Measurements from ENCODE around the gene LPP.

Gene LPP

DNA sequence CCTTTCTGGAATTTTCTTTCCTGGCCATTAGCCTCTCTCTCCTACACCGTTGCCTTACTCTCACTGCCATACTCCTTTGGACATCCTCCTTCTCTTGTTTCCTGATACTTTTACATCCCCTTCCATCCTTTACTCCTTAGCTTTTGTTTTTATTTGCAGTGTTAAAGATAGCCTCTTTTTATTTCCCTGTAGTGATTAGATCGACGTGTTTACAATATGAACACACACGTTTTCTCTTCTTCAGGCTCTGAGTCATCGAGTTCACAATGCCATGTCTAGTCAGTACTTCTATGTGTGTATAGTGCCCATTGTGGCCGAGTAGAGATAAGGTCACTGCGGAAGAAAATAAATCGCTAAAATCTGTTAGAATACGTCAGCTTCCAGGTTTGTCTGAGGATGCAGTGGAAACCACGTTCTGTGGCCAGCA lies 208.5 kb downstream of the LPP start:
- no peak for DNase-seq (ENCODE audit: low read depth)

DNA sequence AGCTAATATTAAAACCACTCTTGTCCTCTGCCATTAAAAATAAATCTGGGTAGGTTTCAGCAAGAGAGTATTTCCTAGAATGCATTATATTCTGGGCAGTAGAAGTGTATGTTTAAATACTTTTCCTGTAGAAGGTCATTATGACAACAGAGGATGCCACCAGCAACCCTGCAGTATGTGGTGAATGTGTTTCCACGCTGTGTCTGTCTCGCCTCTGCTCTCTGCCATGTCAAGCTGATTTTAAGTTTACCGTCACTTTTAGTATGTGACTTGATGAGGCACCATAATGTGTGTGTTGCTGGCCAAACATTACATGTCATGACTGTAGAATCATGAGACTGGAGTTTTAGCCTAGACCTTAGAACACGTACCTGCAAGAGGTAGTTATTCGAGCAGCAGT lies 211.2 kb downstream of the LPP start:
- no peak for DNase-seq (ENCODE audit: low read depth)

DNA sequence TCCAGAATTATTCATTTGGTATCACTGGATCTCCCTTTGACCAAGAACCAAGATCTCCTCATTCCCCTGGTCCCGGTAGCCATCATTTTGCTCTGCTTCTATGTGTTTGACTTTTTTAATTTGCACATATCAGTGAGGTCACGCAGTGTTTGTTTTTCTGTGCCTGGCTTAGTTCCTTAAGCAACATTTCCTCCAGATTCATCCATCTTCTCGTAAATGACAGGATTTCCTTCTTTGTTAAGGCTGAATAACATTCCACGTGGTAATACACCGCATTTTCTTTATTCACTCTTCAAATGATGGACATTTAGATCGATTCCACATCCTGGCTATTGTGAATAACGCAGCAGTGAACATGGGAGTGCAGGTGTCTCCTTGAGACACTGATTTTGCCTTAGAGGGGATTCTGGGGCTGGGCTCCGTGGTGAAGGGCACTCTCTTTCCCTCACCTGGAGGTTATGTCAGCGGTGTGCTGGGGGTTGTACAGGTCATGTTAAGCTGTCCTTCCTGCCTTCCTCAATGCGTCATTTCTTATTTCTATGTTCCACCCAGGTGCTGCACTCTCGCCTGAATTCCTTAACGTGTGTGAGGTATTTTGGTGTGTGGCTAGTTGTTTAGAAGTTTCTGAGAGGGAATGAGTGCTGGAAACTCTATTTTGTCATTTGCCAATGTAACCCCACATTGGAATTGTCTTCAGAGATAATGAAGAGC lies 212.2 kb downstream of the LPP start:
- DNase-seq (ENCODE audit: low read depth): no peak

DNA sequence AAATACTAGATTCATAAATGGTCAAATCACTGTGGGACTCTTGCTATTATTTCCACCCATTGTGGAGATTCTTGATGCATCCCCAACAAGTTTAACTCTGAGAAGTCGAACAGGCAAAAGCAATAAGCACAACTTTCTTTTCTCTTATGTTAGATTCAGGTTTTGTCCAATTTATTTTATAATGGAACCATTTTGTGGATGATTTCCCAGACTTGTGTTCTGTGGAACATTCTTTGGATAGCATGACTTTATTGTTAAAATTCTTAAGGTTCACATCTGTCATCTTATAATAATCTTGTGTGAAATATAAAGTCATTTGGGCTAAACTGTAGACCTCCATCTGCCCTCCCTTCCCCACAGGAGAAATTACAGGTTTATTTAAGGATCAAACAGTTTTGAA lies 213.7 kb downstream of the LPP start:
- DNase-seq (ENCODE audit: low read depth): no peak

DNA sequence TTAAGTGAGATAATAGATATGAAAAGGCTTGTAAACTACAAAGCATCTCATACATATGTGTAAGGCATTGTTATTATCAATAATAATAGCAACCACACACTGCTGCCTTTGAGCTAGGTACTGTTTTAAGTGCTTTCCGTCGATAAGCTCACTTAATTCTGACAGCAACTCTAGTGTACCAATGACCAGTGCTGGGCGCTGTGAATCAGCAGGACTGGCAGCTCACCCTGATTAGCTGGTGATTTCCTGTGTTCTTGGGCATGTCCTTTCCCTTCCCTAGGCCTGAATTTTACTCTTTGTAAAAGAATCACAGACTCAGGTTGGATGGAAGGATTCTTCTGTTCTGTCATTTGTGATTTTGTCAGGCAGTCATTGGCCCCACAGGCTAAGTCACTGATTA lies 215.6 kb downstream of the LPP start:
- no peak for DNase-seq (ENCODE audit: low read depth)

DNA sequence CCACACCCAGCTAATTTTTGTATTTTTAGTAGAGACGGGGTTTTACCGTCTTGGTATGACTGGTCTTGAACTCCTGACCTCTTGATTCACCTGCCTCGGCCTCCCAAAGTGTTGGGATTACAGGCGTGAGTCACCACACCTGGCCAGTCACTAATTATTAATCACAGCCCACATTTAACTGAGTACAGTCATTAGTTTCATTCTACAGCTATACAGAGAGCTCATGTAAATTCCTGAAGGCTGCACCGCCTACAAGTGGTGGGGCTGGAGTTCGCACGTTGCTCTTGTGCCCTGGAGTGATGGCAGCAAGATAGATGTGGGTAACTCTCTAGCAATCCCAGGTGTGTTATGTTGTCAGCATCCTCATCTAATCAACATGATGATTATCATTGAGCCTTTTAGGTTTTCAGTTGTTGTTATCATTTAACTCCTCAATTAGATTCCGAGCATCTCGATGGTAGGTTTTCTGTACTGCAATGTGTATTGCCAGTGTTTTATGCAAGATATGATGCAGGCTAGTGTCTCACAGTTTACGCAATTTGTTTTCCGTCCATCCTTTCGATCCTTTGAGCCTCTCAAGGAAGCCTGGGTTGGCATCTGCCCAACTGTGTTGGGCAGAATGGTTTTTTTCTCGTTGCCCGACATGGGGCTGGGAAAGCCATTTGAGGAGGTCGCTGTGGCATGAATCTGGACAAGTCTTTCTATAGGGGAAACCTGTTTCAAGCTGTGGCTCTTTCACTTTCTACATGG lies 216.3 kb downstream of the LPP start:
- DNase-seq (ENCODE audit: low read depth): no peak

DNA sequence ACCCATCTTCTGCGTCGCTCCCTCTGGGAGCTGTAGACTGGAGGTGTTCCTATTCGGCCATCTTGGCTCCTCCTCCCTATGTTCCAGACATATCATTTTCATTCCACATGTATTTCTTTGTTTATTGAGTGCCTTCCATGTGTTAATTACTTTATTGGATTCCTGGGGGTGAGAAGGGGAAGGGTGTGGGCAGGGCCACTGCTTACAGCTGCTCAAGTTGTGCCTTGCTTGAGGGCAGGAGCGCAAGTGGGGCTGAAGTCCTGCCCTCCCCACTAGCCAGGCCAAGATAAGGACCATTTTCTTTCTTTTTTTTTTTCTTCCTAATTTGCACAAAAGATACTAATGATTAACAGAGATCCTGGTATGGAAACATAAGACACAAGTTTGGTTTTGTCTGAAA lies 224.8 kb downstream of the LPP start:
- no peak for DNase-seq (ENCODE audit: low read depth)

DNA sequence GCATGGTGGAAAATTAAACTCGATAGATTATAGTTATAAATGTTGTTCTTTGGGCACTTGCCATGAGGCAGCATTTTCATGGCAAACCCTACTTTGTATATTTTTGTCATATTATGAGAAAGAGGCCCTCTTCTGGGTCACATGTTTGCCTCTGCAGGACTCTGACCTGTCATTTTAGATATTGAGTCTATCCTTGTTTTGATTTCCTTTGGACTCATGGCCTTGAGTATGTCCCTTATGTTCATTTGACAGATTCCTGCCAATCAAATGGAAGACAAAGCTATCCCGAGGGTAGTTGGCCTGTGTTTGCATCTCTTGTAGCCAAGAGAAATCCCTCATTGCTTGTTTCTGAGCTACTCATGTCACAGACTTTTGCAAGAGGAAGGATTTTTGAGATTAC lies 226.3 kb downstream of the LPP start:
- no peak for DNase-seq (ENCODE audit: low read depth)

DNA sequence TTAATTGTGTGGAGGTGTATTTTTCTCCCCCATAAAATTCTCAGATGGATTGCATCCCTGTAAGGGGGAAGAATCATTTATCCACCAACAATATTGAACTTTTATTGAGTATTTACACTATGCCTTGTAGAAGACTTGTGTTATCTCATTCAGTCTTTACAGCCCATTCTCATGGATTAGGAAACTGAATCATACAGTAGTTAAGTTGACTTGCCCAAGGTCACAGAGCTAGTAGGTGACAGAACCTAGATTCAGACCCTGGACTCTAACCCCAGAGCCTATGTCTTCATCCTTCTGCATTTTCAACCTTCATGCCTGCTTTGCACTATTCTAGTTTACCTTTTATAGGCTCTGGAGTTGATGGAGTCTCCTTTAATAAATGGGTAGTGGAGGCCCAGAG lies 226.8 kb downstream of the LPP start:
- no peak for DNase-seq (ENCODE audit: low read depth)

DNA sequence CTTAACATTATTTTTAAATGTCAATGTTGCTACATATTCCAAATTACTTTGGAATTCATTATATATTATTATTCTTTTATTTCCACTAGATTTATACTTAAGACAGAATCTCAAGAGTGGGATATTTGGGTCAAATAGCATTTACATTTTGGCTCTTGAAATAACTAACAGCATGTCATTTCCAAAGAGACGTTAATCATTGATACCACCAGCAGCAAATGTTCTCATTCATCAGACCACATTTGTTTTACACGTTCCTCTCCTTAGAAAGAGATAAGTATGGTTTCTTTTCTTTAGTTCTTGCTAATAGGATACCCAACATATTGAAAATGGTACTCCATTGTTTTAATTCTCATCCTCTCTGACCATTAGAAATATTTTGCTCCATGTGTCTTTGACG lies 229.8 kb downstream of the LPP start:
- DNase-seq (ENCODE audit: low read depth): no peak

DNA sequence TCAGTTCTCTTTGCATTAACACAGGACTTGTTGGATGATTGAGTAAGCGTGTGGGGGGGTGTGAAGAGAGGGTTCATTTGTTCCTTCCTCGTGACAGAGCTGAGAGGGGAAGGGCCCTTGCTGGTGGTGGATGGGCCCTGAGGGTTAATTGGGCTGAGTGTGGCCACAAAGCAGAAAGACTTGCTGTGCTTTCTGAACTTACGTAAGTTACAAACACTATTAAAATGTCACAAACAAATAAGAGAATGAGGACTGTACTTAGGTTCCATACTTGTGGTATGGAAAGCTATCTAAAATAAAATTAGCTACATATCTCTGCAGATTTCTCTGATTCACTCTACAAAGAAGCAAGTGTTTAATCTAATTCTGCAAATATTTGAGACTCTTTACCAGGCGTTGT lies 231.3 kb downstream of the LPP start:
- no peak for DNase-seq (ENCODE audit: low read depth)

DNA sequence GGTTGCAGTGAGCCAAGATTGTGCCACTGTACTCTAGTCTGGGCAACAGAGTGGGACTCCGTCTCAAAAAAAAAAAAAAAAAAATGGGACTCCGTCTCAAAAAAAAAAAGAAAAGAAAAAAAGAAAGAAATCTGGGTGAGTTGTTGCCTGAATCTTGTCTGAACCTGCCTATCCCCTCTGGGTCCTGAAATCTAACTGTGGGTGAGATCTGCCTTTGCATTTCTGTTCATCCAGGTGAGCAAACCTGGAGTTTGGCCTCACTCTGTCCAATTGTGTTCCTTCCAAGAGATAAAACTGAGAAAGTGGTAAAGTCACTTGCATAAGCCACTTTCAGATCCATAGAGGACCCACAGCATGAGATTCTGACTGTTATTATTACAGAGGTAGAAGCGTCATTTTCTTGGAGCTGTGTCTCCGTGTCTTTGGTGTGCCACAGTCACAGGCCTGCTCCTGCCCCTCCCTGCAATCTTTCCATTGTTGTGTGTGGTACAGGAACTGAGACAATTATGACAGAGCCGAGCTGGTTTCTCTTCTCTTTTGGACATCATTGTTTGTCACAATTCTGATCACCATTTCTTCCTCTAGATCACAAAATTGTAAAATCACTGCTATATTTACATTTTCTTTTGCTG lies 235.9 kb downstream of the LPP start:
- no peak for DNase-seq (ENCODE audit: low read depth)

DNA sequence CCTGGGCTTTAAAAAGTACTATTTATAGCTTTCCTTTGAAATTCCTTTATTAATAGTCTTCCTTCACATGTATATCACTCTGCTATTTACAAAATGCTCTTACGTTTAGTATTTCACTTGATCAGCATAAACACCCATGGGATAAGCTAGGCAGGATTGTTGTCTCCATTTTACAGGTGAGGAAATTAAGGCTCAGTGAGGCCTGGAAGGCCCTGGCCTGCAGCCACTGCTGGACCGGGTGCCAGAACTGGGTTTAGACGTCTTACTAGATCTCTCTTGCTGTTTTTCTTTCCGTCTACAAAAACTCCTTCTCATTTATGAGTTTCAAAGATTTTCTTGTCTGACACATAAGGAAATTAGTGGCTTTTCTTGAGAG lies 236.4 kb downstream of the LPP start:
- no peak for DNase-seq (ENCODE audit: low read depth)

DNA sequence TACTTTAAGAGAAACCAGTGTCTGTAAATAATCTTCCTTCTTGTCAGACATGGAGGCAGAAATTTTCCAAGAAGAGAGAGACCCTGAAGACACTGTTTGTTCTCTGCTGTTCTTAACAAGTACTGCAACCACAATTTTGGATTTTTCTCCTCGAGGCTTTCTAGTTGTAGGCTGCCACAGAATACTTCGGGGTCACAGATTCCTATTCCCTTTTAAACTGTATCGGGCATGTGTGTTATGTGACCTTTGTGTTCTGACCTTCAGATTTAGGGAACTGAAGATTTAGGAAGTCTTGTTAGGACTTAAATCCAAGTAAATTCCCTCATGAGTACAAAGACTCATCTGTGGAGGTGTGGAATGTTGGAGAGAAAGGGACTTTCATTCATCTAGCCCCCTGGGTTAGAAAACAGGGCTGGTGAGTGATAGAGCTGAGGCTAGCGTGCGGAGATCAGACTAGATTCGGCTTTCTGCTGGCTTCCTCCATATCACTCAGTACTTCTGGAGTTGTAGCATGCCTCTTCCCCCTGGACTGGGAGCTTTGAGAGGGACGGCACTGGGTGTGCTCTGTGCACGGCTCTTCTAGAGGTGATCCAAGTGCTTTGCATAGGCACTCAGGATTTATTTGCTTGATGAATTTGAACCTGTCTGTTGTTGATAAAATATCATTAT lies 237.0 kb downstream of the LPP start:
- no peak for DNase-seq (ENCODE audit: low read depth)

DNA sequence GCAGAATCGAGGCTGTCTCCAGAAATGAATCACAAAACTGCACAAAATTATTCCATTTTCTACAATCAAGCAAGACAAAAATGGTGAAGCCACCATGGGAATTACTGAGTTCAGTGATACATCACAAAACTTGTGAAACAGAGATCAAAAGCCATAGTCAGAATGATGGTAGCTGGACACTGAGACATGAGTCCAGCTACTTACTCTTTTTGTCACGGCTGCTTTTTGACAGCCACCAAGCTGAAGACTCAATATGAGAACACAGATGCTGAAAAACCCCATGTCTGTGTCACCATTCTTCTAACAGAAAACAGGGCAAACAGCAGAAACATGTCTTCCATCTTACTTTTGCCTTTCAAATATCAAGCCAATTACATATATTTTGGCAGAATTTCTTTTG lies 237.6 kb downstream of the LPP start:
- no peak for DNase-seq (ENCODE audit: low read depth)

DNA sequence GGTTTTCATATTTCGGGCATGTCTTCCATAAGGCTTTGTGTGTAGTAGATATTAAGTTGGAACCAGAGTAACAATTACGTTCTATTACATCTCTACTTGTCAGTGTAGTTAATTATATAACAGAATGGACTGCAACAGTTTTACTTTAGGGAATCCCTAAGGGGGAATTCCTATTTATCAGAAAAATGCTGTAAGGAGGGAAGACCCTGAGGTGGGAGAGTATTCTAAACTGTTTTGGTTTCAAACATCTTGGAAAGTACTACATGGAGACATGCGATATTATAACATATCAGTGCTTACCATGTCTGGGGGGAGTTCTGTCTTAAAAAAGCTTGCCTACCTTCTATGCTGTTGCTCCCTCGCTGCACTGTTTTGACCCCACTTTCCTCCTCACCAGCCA lies 238.1 kb downstream of the LPP start:
- no peak for DNase-seq (ENCODE audit: low read depth)

DNA sequence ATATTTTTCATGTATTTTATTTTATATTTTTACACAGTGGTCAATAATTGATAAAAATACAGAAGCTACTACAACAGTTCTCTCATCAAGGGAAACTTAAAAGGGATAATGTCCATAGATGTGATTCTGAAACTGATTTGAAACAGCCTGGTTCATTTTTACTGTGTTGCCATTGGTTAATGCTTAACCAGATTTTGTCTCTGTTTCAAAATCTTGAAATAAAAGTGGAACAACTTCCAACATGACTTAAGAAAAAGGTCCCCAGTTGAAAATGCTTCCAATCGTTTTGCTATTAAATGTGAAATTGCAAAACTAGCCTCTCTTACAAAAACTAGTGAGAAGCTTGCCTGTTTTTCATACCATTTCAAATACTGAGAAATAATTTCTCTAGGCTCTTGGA lies 240.7 kb downstream of the LPP start:
- no peak for DNase-seq (ENCODE audit: low read depth)

DNA sequence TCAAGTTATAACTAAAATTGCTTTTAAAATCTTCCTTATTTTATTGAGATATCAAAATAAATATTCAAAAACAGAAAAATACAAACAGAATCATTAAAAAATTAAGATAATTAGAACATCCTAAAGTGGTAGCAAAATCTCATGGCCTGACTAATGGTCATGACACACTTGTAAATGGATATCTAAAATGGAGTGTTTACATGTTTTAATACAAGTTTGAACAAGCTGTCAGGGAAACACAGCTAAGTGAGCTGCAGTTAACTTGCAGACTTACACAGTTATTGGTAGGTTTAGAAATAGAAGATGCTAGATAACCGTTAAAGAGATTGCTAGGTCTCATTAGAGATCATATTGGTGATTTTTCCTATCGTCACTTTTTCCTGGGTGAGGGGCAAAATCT lies 242.3 kb downstream of the LPP start:
- no peak for DNase-seq (ENCODE audit: low read depth)

DNA sequence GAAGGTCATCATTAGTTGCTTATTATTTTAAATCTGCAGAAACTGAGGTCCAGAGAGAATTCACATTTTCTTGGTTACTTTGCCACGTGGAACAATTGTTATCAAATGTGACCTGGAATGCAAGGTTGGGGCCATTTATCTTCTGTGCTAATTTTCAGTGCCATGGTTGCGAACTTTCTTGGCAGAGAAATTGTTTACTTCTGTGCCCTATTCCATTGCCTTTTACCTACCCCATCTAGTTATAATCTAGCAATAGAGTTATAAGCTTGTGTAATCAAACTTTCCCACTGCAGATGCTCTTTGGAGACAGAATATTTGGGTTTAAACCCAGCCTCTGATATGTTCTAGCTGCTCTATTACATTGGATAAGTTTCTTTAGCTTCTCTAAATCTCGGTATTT lies 242.9 kb downstream of the LPP start:
- DNase-seq (ENCODE audit: low read depth): no peak

DNA sequence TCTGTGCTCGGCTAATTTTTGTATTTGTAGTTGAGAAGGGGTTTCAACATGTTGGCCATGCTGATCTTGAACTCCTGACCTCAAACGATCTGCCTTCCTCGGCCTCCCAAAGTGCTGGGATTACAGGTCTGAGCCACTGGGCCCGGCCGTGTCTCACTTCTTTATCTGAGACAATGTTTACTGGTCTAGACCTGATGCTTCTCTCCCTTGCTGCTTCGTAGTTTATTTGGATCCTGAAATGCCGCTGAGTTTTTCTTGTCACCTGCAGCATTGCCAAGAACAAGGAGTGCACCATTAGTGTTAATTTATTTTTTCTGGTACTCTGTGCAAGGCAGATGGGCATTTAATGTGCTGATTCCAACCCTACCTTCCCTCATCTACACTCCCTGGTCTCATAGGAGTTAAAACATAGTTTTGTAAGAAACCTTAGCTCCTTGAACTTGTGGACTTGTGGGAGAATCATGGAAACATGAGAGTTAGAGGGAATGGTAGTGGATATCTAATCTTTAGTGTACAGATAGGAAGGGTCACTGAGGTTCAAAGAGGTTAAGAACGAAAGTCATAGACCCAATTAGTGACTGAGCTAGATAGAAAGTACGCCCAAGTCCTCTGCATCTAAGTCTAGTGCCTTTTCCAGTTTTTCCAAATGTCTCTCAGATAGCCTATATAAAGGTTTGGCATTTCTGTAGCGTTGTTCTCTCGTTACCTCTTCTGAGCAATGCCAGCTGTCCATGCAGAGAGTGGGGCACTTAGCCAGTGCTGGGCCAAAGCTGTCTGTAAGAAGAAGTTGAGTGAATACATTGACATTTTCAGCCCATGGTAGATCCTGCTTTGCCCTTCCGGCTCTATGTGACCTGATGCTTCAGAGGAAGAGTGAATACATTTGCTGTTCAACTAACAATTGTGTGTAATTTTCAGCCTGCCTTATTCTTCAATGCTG lies 244.1 kb downstream of the LPP start:
- DNase-seq (ENCODE audit: low read depth): no peak

DNA sequence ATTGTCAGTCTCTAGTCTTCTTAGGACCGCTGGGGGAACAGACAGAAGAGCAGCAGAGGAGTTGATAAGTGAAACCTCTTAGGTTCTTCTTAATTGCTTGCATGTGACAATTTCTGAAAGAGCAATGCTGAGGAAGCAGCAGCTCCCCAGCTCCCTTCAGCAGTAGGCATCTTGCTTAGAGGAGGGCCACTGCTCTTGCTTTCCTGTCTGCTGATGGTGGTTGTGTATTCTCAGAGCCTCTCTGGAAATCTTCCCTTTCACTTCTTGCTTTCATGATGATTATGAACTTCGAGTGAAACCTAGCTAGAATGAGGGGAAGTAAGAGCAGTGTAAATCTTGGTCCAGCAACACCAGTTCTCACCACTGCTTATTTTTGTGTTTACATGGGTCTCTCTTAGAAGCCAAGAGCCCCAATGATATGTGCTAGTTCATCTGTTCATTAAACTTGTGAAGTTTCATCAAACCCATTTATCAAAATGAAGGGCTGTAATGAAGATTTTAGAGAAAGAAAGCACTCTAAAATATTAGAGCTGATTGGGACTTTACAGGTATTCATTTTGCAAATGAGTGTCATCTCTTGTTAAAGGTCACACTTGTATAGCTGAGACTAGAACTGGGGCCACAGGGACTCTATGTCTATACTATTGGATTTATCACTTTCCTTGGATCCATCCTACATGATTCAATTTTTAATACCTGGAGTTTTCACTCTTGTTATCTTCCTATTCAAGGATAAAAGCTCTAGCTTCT lies 246.7 kb downstream of the LPP start:
- DNase-seq (ENCODE audit: low read depth): no peak
